Kidney epithelial cell (primary cell): ENCODE measurements around the gene PLP1. TPM values are rescaled to one million over a fixed set of nuclear protein-coding genes. Genes with fewer than 3 reads are reported as not detected.
"Not testable (repeated sequence)": the region's sequence is repeated elsewhere in the genome, so short reads cannot be mapped to it uniquely, and the experiment has no call there.

Source experiments
- DNase-seq: peaks from one replicate; pipeline ENCODE4 v3.0.0-alpha.2; 2010; ENCODE audit warnings: low read depth
- H3K27me3 ChIP-seq: 2 replicates; pipeline ENCODE4 v1.6.0; 2011; ENCODE audit warnings: low read length; ENCODE audit not compliant: control insufficient read depth, insufficient read depth
- H3K36me3 ChIP-seq: 2 replicates; pipeline ENCODE4 v1.5.1; 2011; ENCODE audit warnings: low read length; ENCODE audit not compliant: control insufficient read depth, insufficient read depth
- H3K4me3 ChIP-seq: 2 replicates; pipeline ENCODE4 v1.5.1; 2011; ENCODE audit warnings: low read depth, mild to moderate bottlenecking, control low read depth, low read length
- total RNA-seq: library from RNA; depleted of rRNA; stranded (reverse); fragments of >200 nt; gene quantifications from 2 replicates; pipeline ENCODE4 v1.2.3, GENCODE V29; 2015
- TF ChIP-seq, protein P1 (sequence below): IDR thresholded peaks from 2 replicates; pipeline ENCODE4 v1.5.1; 2011; ENCODE audit warnings: mild to moderate bottlenecking, moderate library complexity, low read length, control low read depth, inconsistent platforms; ENCODE audit not compliant: insufficient read depth, poor library complexity, severe bottlenecking

PLP1 gene
- total RNA-seq, 1 donor from 2014 or later, result not detected

DNA sequence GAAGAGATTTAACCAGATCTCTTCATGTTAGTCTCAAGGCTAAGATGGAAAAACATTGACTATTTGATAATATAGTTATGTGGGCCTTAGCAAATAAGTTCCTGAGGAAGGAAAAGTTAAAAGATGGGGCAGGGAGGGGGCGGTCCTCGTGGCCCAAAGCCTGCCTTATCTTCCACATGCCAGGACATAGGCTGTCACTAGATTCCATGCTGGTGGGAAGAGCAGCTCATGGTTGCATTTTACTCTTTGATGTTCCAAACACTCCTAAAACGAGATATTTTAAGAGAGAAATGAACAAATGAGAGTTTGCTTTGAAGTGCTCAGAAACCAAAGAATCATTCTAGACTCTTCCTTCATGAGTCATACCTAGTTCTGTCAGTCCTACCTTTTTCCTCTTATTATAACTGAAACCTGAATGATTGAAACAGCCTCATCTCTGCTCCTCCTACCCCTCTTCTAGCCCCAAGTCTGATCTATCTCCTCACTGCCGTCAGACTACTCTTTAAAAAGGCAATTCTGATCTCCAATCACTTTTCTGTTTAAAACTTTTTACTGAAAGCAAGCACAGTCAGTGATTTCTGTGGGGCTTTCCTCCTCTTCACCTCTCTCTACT lies 30.3 kb downstream of the PLP1 start:
- TF ChIP-seq, protein P1, sequence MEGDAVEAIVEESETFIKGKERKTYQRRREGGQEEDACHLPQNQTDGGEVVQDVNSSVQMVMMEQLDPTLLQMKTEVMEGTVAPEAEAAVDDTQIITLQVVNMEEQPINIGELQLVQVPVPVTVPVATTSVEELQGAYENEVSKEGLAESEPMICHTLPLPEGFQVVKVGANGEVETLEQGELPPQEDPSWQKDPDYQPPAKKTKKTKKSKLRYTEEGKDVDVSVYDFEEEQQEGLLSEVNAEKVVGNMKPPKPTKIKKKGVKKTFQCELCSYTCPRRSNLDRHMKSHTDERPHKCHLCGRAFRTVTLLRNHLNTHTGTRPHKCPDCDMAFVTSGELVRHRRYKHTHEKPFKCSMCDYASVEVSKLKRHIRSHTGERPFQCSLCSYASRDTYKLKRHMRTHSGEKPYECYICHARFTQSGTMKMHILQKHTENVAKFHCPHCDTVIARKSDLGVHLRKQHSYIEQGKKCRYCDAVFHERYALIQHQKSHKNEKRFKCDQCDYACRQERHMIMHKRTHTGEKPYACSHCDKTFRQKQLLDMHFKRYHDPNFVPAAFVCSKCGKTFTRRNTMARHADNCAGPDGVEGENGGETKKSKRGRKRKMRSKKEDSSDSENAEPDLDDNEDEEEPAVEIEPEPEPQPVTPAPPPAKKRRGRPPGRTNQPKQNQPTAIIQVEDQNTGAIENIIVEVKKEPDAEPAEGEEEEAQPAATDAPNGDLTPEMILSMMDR, result no peak
- DNase-seq, result no peak
- Histone ChIP-seq H3K27me3 (no peaks in the 10 kb centered on the region), H3K36me3 (no peaks in the 10 kb centered on the region), H3K4me3 (no peak overlapping the region)

DNA sequence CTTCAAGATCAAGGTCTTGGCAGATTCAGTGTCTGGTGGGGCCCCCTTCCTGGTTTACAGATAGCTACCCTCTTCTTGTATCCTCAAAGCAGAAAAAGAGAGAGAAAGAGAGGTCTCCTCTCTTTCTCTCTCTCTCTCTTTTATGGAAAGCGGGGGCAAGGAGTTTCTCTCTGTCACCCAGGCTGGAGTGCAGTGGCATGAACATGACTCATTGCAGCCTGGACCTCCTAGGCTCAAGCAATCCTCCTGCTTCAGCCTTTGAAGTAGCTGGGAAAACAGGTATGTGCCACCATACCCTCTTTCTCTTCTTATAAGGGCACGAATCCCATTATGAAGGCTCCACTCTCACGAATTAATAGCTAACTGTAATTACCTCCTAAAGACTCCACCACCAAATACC lies 35.2 kb downstream of the PLP1 start:
- no peak for DNase-seq
- H3K4me3 ChIP-seq, result no peak overlapping the region
- H3K36me3 ChIP-seq, result no peaks in the 10 kb centered on the region
- H3K27me3 ChIP-seq, result no peaks in the 10 kb centered on the region
- TF ChIP-seq, protein P1, result no peak

DNA sequence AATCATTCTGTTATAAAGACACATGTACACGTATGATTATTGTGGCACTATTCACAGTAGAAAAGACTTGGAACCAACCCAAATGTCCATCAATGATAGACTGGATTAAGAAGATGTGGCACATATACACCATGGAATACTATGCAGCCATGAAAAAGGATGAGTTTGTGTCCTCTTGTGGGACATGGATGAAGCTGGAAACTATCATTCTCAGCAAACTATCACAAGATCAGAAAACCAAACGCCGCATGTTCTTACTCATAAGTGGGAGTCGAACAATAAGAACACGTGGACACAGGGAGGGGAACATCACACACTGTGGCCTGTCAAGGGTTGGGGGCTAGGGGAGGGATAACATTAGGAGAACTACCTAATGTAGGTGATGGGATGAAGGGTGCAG lies 40.5 kb downstream of the PLP1 start:
- not testable (repeated sequence) for H3K27me3 ChIP-seq, H3K4me3 ChIP-seq, DNase-seq, H3K36me3 ChIP-seq

DNA sequence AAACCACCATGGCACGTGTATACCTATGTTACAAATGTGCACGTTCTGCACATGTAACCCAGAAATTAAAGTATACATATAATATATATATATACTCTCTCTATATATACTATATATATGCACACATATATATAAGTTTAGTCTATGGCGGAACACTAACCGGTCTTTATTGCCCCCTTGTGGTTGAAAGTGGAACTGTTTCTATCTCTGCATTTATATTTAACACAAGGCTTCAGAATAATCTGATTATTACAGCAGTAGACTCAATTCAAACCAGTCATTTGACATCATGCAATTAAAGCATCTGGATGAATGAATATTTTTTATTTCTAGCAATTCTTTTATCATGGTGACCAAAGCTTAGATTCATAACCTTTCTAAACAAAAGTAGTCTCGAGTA lies 40.9 kb downstream of the PLP1 start:
- Histone ChIP-seq H3K36me3 (no peaks in the 10 kb centered on the region), H3K27me3 (no peaks in the 10 kb centered on the region), H3K4me3 (no peak overlapping the region)
- TF ChIP-seq, protein P1, result peak; percentile 55
- no peak for DNase-seq

DNA sequence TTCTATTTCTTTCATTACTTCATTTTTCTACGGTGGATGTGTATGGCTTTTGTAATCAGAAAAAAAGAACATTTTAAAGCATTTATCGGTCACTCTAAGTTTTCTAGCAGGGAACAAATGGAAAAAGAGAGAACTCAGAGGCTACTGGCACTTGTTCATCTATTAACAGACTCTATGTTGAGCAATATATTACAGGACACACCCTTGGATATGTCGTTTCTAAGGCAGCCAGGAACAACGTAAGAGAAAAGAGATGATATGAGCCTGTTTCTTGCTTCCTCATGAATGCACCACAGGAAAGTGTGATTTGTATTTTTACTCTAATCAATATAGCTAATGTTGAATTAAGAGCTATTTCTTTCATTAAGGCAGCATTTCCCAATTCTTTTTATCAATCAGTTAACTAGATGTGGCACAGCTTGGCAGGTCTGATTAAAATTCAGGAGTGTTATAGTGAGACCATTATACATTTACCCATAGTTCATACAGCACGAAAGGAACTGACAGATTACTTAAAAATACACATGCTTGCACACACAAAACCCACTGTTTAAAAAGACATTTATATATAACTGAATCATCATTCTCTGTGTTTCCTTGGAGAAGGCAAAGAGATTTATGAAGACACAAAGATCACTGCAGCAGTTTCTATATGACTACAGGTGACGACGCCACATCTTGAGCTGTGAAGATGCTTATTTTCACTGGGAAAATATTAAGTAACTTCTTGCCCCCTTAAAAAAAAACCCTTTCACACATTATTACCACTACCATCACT lies 42.4 kb downstream of the PLP1 start:
- Histone ChIP-seq H3K4me3 (no peak overlapping the region), H3K27me3 (no peaks in the 10 kb centered on the region), H3K36me3 (no peaks in the 10 kb centered on the region)
- no peak for DNase-seq
- TF ChIP-seq, protein P1, result no peak

DNA sequence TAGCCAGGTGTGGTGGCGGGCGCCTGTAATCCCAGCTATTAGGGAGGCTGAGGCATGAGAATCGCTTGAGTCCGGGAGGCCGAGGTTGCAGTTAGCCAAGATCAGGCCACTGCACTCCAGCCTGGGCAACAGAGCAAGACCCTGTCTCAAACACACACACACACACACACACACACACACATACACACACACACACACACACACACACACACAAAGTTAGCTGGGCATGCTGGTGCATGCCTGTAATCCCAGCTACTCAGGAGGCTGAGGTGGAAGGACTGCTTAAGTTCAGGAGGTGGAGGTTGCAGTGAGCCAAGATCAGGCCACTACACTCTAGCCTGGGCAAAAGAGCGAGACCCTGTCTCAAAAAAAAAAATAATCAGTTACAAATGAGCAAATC lies 44.2 kb downstream of the PLP1 start:
- H3K36me3 ChIP-seq, DNase-seq, H3K4me3 ChIP-seq, H3K27me3 ChIP-seq: not testable (repeated sequence)

DNA sequence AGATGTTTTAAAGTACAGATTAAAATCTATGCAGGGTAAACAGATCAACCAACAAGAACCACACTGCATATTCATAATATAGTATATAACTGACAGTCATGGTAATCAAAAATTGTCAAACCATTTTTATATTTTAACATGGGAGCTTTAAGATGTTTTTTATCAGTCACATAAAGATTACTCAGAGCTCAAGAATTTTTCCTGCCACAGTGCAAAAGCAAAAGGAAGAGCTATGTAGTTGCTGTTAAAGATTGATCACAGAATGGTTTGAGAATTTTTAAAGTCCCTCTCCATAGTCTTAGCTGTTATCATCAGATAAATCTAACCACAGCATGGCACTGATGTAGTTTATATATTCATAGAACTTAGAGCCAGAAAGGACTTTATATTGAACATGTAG lies 47.0 kb downstream of the PLP1 start:
- H3K36me3 ChIP-seq, result no peaks in the 10 kb centered on the region
- no peak for DNase-seq
- H3K27me3 ChIP-seq, result no peaks in the 10 kb centered on the region
- H3K4me3 ChIP-seq, result no peak overlapping the region
- TF ChIP-seq, protein P1, result no peak
